ENCODE results near the gene EMB.

DNA sequence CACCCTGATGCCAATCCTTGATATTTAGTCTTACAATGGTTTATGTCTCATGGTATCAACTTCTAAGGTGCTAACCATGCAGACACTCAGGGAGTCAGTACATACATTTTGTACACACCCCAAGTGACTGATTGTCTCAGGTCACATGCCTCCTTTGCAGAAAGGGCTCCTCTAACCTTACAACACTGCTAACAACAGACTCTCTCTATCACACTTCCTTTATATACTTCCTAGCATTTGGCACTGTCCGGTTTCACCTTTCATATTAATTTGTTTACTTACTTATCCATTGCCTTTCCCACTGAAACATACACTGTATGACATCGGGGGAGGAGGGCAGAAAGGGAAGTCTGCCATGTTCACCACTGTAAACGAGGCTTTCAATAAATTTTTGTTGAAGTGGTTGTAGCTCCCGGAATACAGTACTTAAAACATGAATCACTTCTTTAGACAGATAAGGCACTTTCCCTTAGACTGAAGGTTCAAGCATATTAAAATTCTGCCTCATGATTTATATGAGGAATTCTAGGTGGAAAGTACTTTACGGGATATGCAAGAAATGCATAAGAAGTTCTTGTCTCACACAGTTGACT, 20.6 kb downstream of the EMB start:
- TF ChIP-seq EP300 (IDR thresholded peaks at IDR 0.05; ENCODE audit: borderline replicate concordance) (no peak), FOXM1 (IDR thresholded peaks at IDR 0.05; ENCODE audit: borderline replicate concordance, low read depth) (no peak), EGR1 (IDR thresholded peaks at IDR 0.05) (no peak), TAF1 (IDR thresholded peaks at IDR 0.05; ENCODE audit: low read depth) (no peak), RAD21 (IDR thresholded peaks at IDR 0.05; ENCODE audit: low read depth) (no peak), TEAD4 (IDR thresholded peaks at IDR 0.05) (no peak)
